ENCODE measurements around the gene SUMF1. TPM values are rescaled to one million over a fixed set of nuclear protein-coding genes. Genes with fewer than 3 reads are reported as not detected.
"Not testable (repeated sequence)": the region's sequence is repeated elsewhere in the genome, so short reads cannot be mapped to it uniquely, and the experiment has no call there.

SUMF1 gene
- total RNA-seq, 6 experiments from 2014 or later = 15.9 to 32.4 (median 21.3) TPM

DNA sequence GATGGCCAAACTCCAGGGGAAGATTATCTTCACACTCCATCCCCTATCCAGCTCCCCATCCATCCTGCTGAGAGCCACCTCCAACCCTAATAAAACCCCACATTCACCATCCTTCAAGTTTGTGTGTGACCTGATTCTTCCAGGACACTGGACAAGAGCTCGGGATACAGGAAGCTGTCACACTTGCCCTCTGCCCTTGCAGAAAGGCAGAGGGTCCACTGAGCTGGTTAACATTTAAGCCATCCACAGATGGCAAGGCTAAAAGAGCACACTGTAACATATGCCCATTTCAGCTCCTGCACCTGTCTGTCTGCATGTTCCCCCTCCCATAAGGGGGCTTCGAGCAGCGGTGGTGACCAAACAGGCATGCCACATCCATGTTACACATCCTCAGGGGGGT, 134.1 kb downstream of the SUMF1 start:
- H3K4me1 ChIP-seq = peaks cover 0 to 18% (median 4%) of the 10 kb centered on the region in 4 donors
- TF ChIP-seq, protein P1, sequence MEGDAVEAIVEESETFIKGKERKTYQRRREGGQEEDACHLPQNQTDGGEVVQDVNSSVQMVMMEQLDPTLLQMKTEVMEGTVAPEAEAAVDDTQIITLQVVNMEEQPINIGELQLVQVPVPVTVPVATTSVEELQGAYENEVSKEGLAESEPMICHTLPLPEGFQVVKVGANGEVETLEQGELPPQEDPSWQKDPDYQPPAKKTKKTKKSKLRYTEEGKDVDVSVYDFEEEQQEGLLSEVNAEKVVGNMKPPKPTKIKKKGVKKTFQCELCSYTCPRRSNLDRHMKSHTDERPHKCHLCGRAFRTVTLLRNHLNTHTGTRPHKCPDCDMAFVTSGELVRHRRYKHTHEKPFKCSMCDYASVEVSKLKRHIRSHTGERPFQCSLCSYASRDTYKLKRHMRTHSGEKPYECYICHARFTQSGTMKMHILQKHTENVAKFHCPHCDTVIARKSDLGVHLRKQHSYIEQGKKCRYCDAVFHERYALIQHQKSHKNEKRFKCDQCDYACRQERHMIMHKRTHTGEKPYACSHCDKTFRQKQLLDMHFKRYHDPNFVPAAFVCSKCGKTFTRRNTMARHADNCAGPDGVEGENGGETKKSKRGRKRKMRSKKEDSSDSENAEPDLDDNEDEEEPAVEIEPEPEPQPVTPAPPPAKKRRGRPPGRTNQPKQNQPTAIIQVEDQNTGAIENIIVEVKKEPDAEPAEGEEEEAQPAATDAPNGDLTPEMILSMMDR (IDR thresholded peaks at IDR 0.05) = no peak
- TF ChIP-seq POLR2A (IDR thresholded peaks at IDR 0.05) = no peak
- no peak overlapping the region for H3K27ac ChIP-seq
- H3K4me3 ChIP-seq = no peak overlapping the region
- no peak for DNase-seq
- intact Hi-C loops (cut with DNase I) = no loop called here
- WGBS (ENCODE audit: insufficient coverage, low coverage, low lambda C conversion rate, missing lambda C conversion rate) = 64% methylated on average over 3 of the region's 3 CpGs
- H3K36me3 ChIP-seq = no peaks in the 10 kb centered on the region
- no peaks in the 10 kb centered on the region for H3K9me3 ChIP-seq
- peak in 3 of 4 donors; percentile 31 to 59 (median 51) for ATAC-seq
- no peaks in the 10 kb centered on the region for H3K27me3 ChIP-seq

DNA sequence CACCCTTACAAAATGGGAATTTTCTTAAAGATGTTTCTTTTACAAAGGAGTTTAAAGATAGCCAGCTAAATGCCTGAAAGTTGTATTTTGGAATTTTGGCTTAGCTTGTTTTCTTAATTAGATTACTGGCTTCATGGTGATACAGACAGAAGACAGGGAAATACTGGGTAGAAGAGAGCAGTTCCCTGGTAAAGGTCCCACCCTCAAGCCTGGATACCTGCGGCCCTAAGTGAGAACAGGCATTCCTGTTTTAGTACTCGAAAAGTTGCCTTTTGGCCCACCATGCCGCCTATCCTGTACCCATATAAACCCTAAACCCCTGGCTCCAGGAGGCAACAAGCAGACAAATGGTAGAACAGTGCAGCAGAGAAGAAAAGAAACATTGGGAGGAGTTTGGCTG, 134.5 kb downstream of the SUMF1 start:
- peaks cover 0 to 18% (median 4%) of the 10 kb centered on the region in 4 donors for H3K4me1 ChIP-seq
- 90% methylated on average over 2 of the region's 3 CpGs for WGBS (ENCODE audit: insufficient coverage, low coverage, low lambda C conversion rate, missing lambda C conversion rate)
- peak in 3 of 4 donors; percentile 15 to 48 (median 37) for ATAC-seq
- intact Hi-C loops (cut with DNase I) = no loop called here
- DNase-seq = no peak
- TF ChIP-seq POLR2A (IDR thresholded peaks at IDR 0.05) = no peak
- TF ChIP-seq, protein P1 (IDR thresholded peaks at IDR 0.05) = no peak
- H3K36me3 ChIP-seq = no peaks in the 10 kb centered on the region
- no peak overlapping the region for H3K27ac ChIP-seq
- H3K27me3 ChIP-seq = no peaks in the 10 kb centered on the region
- no peaks in the 10 kb centered on the region for H3K9me3 ChIP-seq
- no peak overlapping the region for H3K4me3 ChIP-seq

DNA sequence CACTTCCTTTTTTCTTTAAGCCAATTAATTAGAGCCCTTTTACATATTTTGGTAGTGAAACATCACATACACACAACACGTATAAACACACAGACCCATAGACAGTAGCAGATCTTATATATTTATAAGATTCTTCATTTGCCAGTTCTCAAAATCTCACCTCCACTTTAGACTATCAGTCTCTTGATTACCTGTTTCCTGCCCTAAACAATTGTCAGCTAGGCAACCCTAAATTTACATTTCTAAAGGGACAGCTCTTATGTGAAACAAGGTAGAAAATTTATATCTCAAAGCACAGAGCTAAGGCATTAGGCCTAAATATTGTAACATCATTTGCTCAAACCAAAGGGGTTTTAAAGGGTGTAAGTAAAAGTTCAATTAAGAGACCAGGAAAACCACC, 135.0 kb downstream of the SUMF1 start:
- intact Hi-C loops (cut with DNase I) = no loop called here
- DNase-seq (no peak), ATAC-seq (no peak)
- no peak for TF ChIP-seq POLR2A (IDR thresholded peaks at IDR 0.05)
- TF ChIP-seq, protein P1 (IDR thresholded peaks at IDR 0.05) = no peak
- peaks cover 0 to 18% (median 4%) of the 10 kb centered on the region in 4 donors for H3K4me1 ChIP-seq
- no peak overlapping the region for H3K27ac ChIP-seq
- no peaks in the 10 kb centered on the region for H3K36me3 ChIP-seq
- no peak overlapping the region for H3K4me3 ChIP-seq
- no peaks in the 10 kb centered on the region for H3K9me3 ChIP-seq
- 95% methylated on average over 1 of the region's 1 CpG for WGBS (ENCODE audit: insufficient coverage, low coverage, low lambda C conversion rate, missing lambda C conversion rate)
- H3K27me3 ChIP-seq = no peaks in the 10 kb centered on the region

DNA sequence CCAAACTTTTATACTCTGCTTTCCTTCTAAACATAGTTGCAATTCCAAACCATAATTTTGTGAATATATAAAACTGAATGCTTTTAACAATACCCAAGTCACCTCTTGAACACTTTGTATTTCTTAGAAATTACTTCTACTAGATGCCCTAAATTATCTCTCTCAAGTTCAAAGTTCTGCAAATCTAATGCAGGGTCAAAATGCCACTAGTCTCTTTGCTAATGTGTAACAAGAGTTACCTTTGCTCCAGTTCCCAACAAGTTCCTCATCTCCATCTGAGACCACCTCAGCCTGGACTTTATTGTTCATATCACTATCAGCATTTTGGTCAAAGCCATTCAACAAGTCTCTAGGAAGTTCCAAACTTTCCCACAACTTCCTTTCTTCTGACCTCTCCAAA, 137.3 kb downstream of the SUMF1 start:
- H3K27me3 ChIP-seq; DNase-seq; H3K27ac ChIP-seq; intact Hi-C loops (cut with DNase I); H3K36me3 ChIP-seq; H3K4me3 ChIP-seq; H3K9me3 ChIP-seq: not testable (repeated sequence)
- ATAC-seq = peak in 2 of 4 donors; percentile 30 to 35
- H3K4me1 ChIP-seq = peaks cover 0 to 18% (median 3%) of the 10 kb centered on the region in 4 donors

DNA sequence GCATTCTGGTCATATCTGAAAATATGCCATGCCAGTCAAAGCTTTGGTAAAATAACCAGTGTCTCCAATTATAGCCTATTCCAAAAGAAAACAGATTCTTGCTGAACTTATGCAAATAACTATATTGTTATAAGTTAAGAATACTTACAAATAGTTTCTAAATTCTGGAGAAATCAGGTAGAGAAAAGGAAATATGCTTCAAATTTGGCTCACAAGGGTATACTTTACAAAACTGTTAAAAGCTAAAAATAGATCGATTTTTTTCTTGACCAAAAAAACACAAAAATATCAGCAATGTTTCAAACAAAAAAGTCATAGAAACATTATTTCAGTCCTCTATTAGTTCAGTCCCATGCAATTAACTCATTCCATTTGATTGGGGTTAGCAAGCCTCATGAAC, 140.2 kb downstream of the SUMF1 start:
- intact Hi-C loops (cut with DNase I) = no loop called here
- 100% methylated on average over 1 of the region's 1 CpG for WGBS (ENCODE audit: insufficient coverage, low coverage, low lambda C conversion rate, missing lambda C conversion rate)

More for the DNA sequence above, 140.2 kb downstream of the SUMF1 start:
- Histone ChIP-seq H3K4me3 (no peak overlapping the region), H3K27me3 (no peaks in the 10 kb centered on the region), H3K27ac (no peak overlapping the region), H3K4me1 (peaks cover 0 to 30% (median 8%) of the 10 kb centered on the region in 4 donors), H3K36me3 (no peaks in the 10 kb centered on the region), H3K9me3 (no peaks in the 10 kb centered on the region)
- DNase-seq = no peak
- ATAC-seq = no peak
- TF ChIP-seq POLR2A (IDR thresholded peaks at IDR 0.05) = no peak
- TF ChIP-seq, protein P1 (IDR thresholded peaks at IDR 0.05) = no peak
